ENCODE measurements around the gene KCNH1.

Gene KCNH1

GRCh38 chr1:210814382-210815123 lies 319.4 kb downstream of the KCNH1 start:
- H3K27ac ChIP-seq: no peak overlapping the region
- TF ChIP-seq CTCF (conservative IDR thresholded peaks at IDR 0.05) (no peak), ZFX (IDR thresholded peaks at IDR 0.05) (no peak)

- no peak for TF ChIP-seq ZFX (IDR thresholded peaks at IDR 0.05)
- H3K27ac ChIP-seq: no peak overlapping the region
Observed at GRCh38 chr1:210801501-210801900, 332.4 kb downstream of the KCNH1 start.

GRCh38 chr1:210800756-210801155 lies 333.2 kb downstream of the KCNH1 start:
- no peak overlapping the region for H3K27ac ChIP-seq
- TF ChIP-seq ZFX (IDR thresholded peaks at IDR 0.05) (no peak), CTCF (conservative IDR thresholded peaks at IDR 0.05) (no peak)

GRCh38 chr1:210800301-210800700 lies 333.6 kb downstream of the KCNH1 start:
- no peak for TF ChIP-seq CTCF (conservative IDR thresholded peaks at IDR 0.05)
- no peak for TF ChIP-seq ZFX (IDR thresholded peaks at IDR 0.05)
- H3K27ac ChIP-seq: no peak overlapping the region

GRCh38 chr1:210797422-210797821 lies 336.5 kb downstream of the KCNH1 start:
- TF ChIP-seq ZFX (IDR thresholded peaks at IDR 0.05): no peak
- no peak overlapping the region for H3K27ac ChIP-seq

GRCh38 chr1:210796421-210796820 lies 337.5 kb downstream of the KCNH1 start:
- no peak overlapping the region for H3K27ac ChIP-seq
- TF ChIP-seq ZFX (IDR thresholded peaks at IDR 0.05) (no peak), CTCF (conservative IDR thresholded peaks at IDR 0.05) (no peak)

- TF ChIP-seq ZFX (IDR thresholded peaks at IDR 0.05): no peak
- TF ChIP-seq CTCF (conservative IDR thresholded peaks at IDR 0.05): no peak
- H3K27ac ChIP-seq: no peak overlapping the region
Observed at GRCh38 chr1:210794445-210794844, 339.5 kb downstream of the KCNH1 start.

GRCh38 chr1:210792250-210793102 lies 341.5 kb downstream of the KCNH1 start:
- H3K27ac ChIP-seq: no peak overlapping the region
- TF ChIP-seq CTCF (conservative IDR thresholded peaks at IDR 0.05) (no peak), ZFX (IDR thresholded peaks at IDR 0.05) (no peak)
